GM12872 (cell line): ENCODE data around the gene TMSB15A.
"Not testable (repeated sequence)": the region's sequence is repeated elsewhere in the genome, so short reads cannot be mapped to it uniquely, and the experiment has no call there.

ENCODE experiments used
- CTCF ChIP-seq: IDR thresholded peaks from 3 replicates; pipeline ENCODE4 v1.5.1; 2011; ENCODE audit warnings: low read depth, mild to moderate bottlenecking, low read length, moderate library complexity; ENCODE audit not compliant: insufficient read depth

Gene TMSB15A

DNA sequence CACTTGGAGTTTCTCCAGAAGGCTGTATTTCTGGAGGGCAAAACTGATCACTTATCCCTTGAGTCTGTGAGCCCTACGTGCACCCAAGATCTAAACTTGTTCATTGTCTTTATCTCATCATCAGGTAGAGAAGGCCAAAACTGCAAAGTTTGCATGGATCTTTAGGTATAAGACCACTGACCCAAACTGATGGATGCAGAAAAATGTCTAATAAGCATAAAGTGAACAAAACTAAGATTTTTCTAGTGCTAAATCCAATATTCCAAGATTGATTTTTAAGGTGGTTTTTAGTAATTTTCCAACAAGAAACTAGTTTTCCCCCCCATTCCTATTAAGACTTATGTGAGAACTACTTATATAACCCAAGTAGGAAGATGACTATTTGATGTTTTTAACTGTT, 2.0 kb downstream of the TMSB15A start:
- no peak for TF ChIP-seq CTCF

DNA sequence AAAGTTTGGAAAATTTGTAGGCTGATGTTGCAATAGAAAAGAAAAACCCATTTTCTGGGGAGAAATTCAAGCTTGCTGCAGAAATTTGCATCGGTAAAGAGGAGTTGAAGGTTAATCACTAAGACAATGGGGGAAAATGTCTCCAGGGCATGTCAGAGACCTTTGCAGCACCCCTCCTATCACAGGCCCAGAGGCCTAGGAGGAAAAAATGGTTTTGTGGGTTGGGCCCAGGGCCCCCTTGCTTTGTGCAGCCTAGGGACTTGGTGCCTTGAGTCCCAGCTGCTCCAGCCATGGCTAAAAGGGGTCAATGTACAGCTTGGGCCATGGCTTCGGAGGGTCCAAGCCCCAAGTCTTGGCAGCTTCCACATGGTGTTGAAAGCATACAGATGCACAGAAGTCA, 17.8 kb downstream of the TMSB15A start:
- TF ChIP-seq CTCF, result no peak

DNA sequence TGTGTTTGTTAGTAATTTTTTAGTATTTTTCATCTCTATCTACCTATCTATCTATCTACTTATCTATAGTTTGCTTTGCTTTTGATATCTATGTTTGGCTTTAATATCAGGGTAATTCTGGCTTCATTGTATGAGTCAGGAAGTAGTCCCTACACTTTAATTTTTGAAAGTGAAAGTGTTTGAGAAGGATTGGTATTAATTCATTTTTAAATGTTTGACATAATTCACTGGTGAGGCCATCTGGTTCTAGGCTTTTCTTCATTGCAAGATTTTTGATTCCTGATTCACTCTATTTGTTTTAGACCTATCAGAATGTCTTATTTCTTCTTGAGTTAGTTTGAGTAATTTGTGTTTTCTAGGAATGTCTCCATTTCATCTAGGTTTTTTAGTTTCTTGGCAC, 24.8 kb downstream of the TMSB15A start:
- no peak for TF ChIP-seq CTCF

DNA sequence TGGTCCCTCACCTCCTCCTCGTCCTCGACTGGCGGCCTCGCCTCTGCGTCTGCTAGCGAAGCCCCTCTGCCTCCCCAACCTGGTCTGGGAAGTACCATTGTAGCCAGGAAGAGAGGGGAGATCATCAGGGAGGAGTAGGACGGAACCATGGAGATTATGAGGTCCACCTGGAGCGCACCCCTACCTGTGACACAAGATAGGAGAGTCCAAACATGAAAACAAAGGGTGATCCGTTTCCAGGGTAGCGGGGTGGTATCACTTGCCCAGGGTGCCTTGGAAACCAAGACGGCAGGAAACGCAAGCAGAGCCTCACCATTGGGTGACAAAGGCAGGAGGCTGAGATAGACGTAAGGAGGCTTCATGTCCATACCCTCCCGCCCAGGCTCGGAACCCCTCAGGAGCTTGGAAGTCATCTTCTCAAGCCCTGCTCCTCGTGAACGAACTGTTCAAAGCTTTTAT, 44.7 kb downstream of the TMSB15A start, which contains the start of gene TCP11X2:
Gene TCP11X2 (minus strand): TSS at position 51 of the 459 bp plus-strand sequence.
- not testable (repeated sequence) for TF ChIP-seq CTCF
